Erythroblast (primary cell): ENCODE data around the gene UNC5A.

ENCODE experiments used
- DNase-seq, 2 experiments: peaks; one replicate each; lab custom pipeline; 2025; lab: John Stamatoyannopoulos, UW
- GATA1 ChIP-seq: IDR thresholded peaks from 2 replicates; pipeline ENCODE4 v1.6.1; 2011; ENCODE audit warnings: low read depth, mild to moderate bottlenecking, control low read depth, low read length, moderate library complexity
- POLR2A ChIP-seq: IDR thresholded peaks from 2 replicates; pipeline ENCODE4 v1.6.1; 2011; ENCODE audit warnings: mild to moderate bottlenecking, low read length

UNC5A gene

GRCh38 chr5:176878906-176879662, 68.7 kb downstream of the UNC5A start:
- TF ChIP-seq POLR2A (no peak), GATA1 (no peak)
- DNase-seq: no peak

GRCh38 chr5:176879663-176880361, 69.5 kb downstream of the UNC5A start:
- TF ChIP-seq GATA1: no peak
- no peak for TF ChIP-seq POLR2A
- no peak for DNase-seq

GRCh38 chr5:176880366-176881020, 70.1 kb downstream of the UNC5A start:
- TF ChIP-seq POLR2A (no peak), GATA1 (no peak)
- no peak for DNase-seq

GRCh38 chr5:176881021-176881749, 70.8 kb downstream of the UNC5A start:
- DNase-seq: no peak
- TF ChIP-seq GATA1: no peak
- no peak for TF ChIP-seq POLR2A

- no peak for DNase-seq
- TF ChIP-seq POLR2A (no peak), GATA1 (no peak)
Observed at GRCh38 chr5:176881816-176882566, 71.6 kb downstream of the UNC5A start.

- DNase-seq: no peak
Observed at GRCh38 chr5:176882567-176882903, 72.2 kb downstream of the UNC5A start.

GRCh38 chr5:176883700-176884570, 73.6 kb downstream of the UNC5A start:
- DNase-seq: no peak

More at GRCh38 chr5:176882567-176882903, 72.2 kb downstream of the UNC5A start:
- TF ChIP-seq GATA1 (no peak), POLR2A (no peak)

GRCh38 chr5:176884571-176884890, 74.2 kb downstream of the UNC5A start:
- TF ChIP-seq POLR2A: no peak
- no peak for TF ChIP-seq GATA1
- DNase-seq: no peak

More at GRCh38 chr5:176883700-176884570, 73.6 kb downstream of the UNC5A start:
- no peak for TF ChIP-seq GATA1
- no peak for TF ChIP-seq POLR2A

- TF ChIP-seq POLR2A: no peak
- TF ChIP-seq GATA1: no peak
- DNase-seq: no peak
Observed at GRCh38 chr5:176886336-176887251, 76.2 kb downstream of the UNC5A start.

GRCh38 chr5:176887252-176887849, 77.0 kb downstream of the UNC5A start:
- TF ChIP-seq GATA1: no peak
- DNase-seq: no peak

GRCh38 chr5:176888016-176888864, 77.9 kb downstream of the UNC5A start:
- TF ChIP-seq POLR2A (no peak), GATA1 (no peak)

More at GRCh38 chr5:176888016-176888864, 77.9 kb downstream of the UNC5A start:
- DNase-seq: no peak
